Measurements from ENCODE around the gene VOPP1.

GRCh38 chr7:55556031-55556430 lies 16.3 kb downstream of the VOPP1 start:
- TF ChIP-seq POLR2A (IDR thresholded peaks at IDR 0.05) (no peak), CTCF (IDR thresholded peaks at IDR 0.05) (no peak)

Data from uterus (tissue), 2 donors.